ENCODE data around the gene CEP85L. TPM values are rescaled to one million over a fixed set of nuclear protein-coding genes. Genes with fewer than 3 reads are reported as not detected.

CEP85L gene
- total RNA-seq, 2 experiments from 2014 or later: 9.6 to 12.0 TPM

GRCh38 chr6:118663993-118664985, 12.9 kb upstream of the CEP85L start:
- Histone ChIP-seq H3K27ac (ENCODE audit: low read depth, low read length, poor library complexity, severe bottlenecking) (no peak overlapping the region), H3K4me3 (ENCODE audit: low read depth, low read length, poor library complexity, severe bottlenecking) (no peak overlapping the region), H3K4me2 (ENCODE audit: low read length) (peak overlapping the region; percentile 37), H3K9me3 (ENCODE audit: low read length) (no peaks in the 10 kb centered on the region), H3K36me3 (ENCODE audit: insufficient read depth, low read length) (peaks cover 4% of the 10 kb centered on the region; the same call in 1 of the 2 replicates), H2AFZ (ENCODE audit: low read length) (no peak overlapping the region), H3K4me1 (ENCODE audit: insufficient read depth, low read length, poor library complexity, severe bottlenecking) (peaks cover 17% of the 10 kb centered on the region), H4K20me1 (ENCODE audit: insufficient read depth, low read length) (0 out of 2 replicates have a peak, but pooled peaks cover 5% of the 10 kb centered on the region), H3K9me2 (ENCODE audit: insufficient read depth, low read length) (no peaks in the 10 kb centered on the region), H3K79me2 (ENCODE audit: insufficient read depth, low read depth, low read length) (no peaks in the 10 kb centered on the region)
- DNase-seq (ENCODE audit: low spot score): no peak
- TF ChIP-seq EZH2phosphoT487 (IDR thresholded peaks at IDR 0.05; ENCODE audit: borderline replicate concordance, low read depth, low read length): no peak
- no peak for TF ChIP-seq CTCF (conservative IDR thresholded peaks at IDR 0.05; ENCODE audit: low read length)
- CTCF ChIA-PET (ENCODE audit: unreplicated experiment): no interaction called here
- intact Hi-C loops (cut with micrococcal nuclease; ENCODE audit: unreplicated experiment): no loop called here
- no TSS peak for BruUV-seq (replicated peaks)
- POLR2A ChIA-PET: interaction anchor here (0.7 to 1.4 kb wide), 4 partner anchors 15 to 45 kb away, joined by 3 to 6 read pairs (median 4); no protein-coding TSS in a partner anchor

DNA sequence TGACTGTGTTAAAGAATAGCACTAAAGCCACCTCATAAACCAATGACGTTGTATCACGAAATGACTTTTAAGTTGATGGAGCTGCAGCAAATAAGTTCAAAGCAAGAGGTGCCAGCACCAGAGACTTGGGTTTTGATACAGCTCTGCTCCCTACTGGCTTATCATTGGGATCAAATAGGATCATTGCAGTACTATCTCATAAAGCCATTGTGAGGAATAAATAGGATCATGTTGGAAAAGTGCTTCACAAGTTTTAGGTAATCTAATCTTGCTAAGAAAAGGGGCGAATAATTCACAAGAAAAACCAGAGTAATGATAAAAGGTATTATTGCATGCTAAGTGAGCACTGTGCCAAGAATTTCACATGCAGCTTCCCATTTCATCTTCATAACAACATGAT, 10.4 kb upstream of the CEP85L start:
- peaks cover 4% of the 10 kb centered on the region; the same call in 1 of the 2 replicates for H3K36me3 ChIP-seq (ENCODE audit: insufficient read depth, low read length)
- no peak overlapping the region for H3K4me2 ChIP-seq (ENCODE audit: low read length)
- intact Hi-C loops (cut with micrococcal nuclease; ENCODE audit: unreplicated experiment): no loop called here
- no peak for DNase-seq (ENCODE audit: low spot score)
- peaks cover 25% of the 10 kb centered on the region for H3K4me1 ChIP-seq (ENCODE audit: insufficient read depth, low read length, poor library complexity, severe bottlenecking)
- H4K20me1 ChIP-seq (ENCODE audit: insufficient read depth, low read length): 0 out of 2 replicates have a peak, but pooled peaks cover 5% of the 10 kb centered on the region
- H2AFZ ChIP-seq (ENCODE audit: low read length): no peak overlapping the region
- no peaks in the 10 kb centered on the region for H3K9me2 ChIP-seq (ENCODE audit: insufficient read depth, low read length)
- no peaks in the 10 kb centered on the region for H3K9me3 ChIP-seq (ENCODE audit: low read length)
- ChIA-PET CTCF (ENCODE audit: unreplicated experiment) (no interaction called here), POLR2A (no interaction called here)
- H3K79me2 ChIP-seq (ENCODE audit: insufficient read depth, low read depth, low read length): no peaks in the 10 kb centered on the region
- no TSS peak for BruUV-seq (replicated peaks)
- no peak overlapping the region for H3K27ac ChIP-seq (ENCODE audit: low read depth, low read length, poor library complexity, severe bottlenecking)
- TF ChIP-seq CTCF (conservative IDR thresholded peaks at IDR 0.05; ENCODE audit: low read length) (no peak), EZH2phosphoT487 (IDR thresholded peaks at IDR 0.05; ENCODE audit: borderline replicate concordance, low read depth, low read length) (no peak)
- no peak overlapping the region for H3K4me3 ChIP-seq (ENCODE audit: low read depth, low read length, poor library complexity, severe bottlenecking)

DNA sequence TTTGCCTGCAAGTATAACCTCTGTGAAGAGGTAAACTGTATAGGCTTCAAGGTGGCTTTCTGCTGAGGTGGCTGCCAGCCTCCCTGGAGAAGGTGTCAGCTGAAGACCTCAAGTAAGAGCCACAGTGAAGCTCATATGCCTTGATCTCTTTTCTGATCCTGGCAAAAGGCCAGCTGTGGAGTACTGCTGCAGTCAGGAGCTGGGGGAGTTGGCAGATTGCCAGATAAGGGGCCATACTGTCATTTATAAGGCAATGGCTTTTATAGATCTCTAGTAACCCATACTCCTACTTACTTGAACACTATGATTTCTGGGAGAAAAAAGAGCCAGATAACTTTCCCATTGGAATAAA, 8.8 kb upstream of the CEP85L start:
- Histone ChIP-seq H3K9me2 (ENCODE audit: insufficient read depth, low read length) (no peaks in the 10 kb centered on the region), H2AFZ (ENCODE audit: low read length) (no peak overlapping the region), H3K36me3 (ENCODE audit: insufficient read depth, low read length) (peaks cover 4% of the 10 kb centered on the region; the same call in 1 of the 2 replicates), H3K4me3 (ENCODE audit: low read depth, low read length, poor library complexity, severe bottlenecking) (no peak overlapping the region), H3K79me2 (ENCODE audit: insufficient read depth, low read depth, low read length) (no peaks in the 10 kb centered on the region), H4K20me1 (ENCODE audit: insufficient read depth, low read length) (0 out of 2 replicates have a peak, but pooled peaks cover 5% of the 10 kb centered on the region), H3K4me1 (ENCODE audit: insufficient read depth, low read length, poor library complexity, severe bottlenecking) (peaks cover 35% of the 10 kb centered on the region), H3K4me2 (ENCODE audit: low read length) (no peak overlapping the region), H3K9me3 (ENCODE audit: low read length) (no peaks in the 10 kb centered on the region), H3K27ac (ENCODE audit: low read depth, low read length, poor library complexity, severe bottlenecking) (no peak overlapping the region)
- ChIA-PET POLR2A (interaction anchor here (0.8 to 1.4 kb wide), 3 partner anchors 9 to 78 kb away, joined by 3 read pairs; no protein-coding TSS in a partner anchor), CTCF (ENCODE audit: unreplicated experiment) (no interaction called here)
- DNase-seq (ENCODE audit: low spot score): no peak
- TF ChIP-seq EZH2phosphoT487 (IDR thresholded peaks at IDR 0.05; ENCODE audit: borderline replicate concordance, low read depth, low read length) (no peak), CTCF (conservative IDR thresholded peaks at IDR 0.05; ENCODE audit: low read length) (no peak)
- intact Hi-C loops (cut with micrococcal nuclease; ENCODE audit: unreplicated experiment): no loop called here
- BruUV-seq (replicated peaks): no TSS peak

Measured in OCI-LY7 (cell line).